DND-41 (cell line): ENCODE results near the gene MAG.
"Not testable (repeated sequence)": the region's sequence is repeated elsewhere in the genome, so short reads cannot be mapped to it uniquely, and the experiment has no call there.

Experiments
- ATAC-seq: fragments of 200-7000 bp; cut with Tn5 transposase; 3 replicates; pipeline ENCODE4 v1.9.1; 2021; ENCODE audit warnings: low read depth; ENCODE audit not compliant: insufficient read depth
- DNase-seq: peaks from one replicate; pipeline ENCODE4 v3.0.0-alpha.2; 2020
- H2AFZ ChIP-seq: 2 replicates; pipeline ENCODE4 v1.6.0; 2012; ENCODE audit warnings: low read depth, low read length
- H3K27ac ChIP-seq: 2 replicates; pipeline ENCODE4 v1.5.1; 2012; ENCODE audit warnings: low read length, inconsistent platforms
- H3K27me3 ChIP-seq: fragments of 200-600 bp; sonication (generic); 2 replicates; pipeline ENCODE4 v1.6.0; 2012; ENCODE audit warnings: low read length, mild to moderate bottlenecking, inconsistent platforms; ENCODE audit not compliant: insufficient read depth, poor library complexity
- H3K36me3 ChIP-seq: 2 replicates; pipeline ENCODE4 v1.5.1; 2012; ENCODE audit warnings: low read length, inconsistent platforms; ENCODE audit not compliant: insufficient read depth
- H3K4me1 ChIP-seq: 2 replicates; pipeline ENCODE4 v1.5.1; 2012; ENCODE audit warnings: mild to moderate bottlenecking, low read length; ENCODE audit not compliant: insufficient read depth
- H3K4me2 ChIP-seq: 2 replicates; pipeline ENCODE4 v1.6.0; 2012; ENCODE audit warnings: mild to moderate bottlenecking, moderate library complexity, low read length, inconsistent platforms; ENCODE audit not compliant: insufficient read depth
- H3K4me3 ChIP-seq, 2 experiments: fragments of 200-600 bp in 1 of 2; shearing (Covaris generic) in 1 of 2; 2 replicates each; pipeline ENCODE4 v1.5.1; 2012 to 2016; ENCODE audit warnings: inconsistent platforms in 2 of 2, low read length in 2 of 2, mild to moderate bottlenecking in 2 of 2, low read depth in 1 of 2, moderate library complexity in 1 of 2
- H3K79me2 ChIP-seq: 2 replicates; pipeline ENCODE4 v1.6.0; 2012; ENCODE audit warnings: low read length, inconsistent platforms; ENCODE audit not compliant: insufficient read depth
- H3K9ac ChIP-seq: 2 replicates; pipeline ENCODE4 v1.6.0; 2012; ENCODE audit warnings: low read depth, mild to moderate bottlenecking, inconsistent platforms, low read length, moderate library complexity
- H3K9me3 ChIP-seq: 2 replicates; pipeline ENCODE4 v1.5.1; 2012; ENCODE audit warnings: low read length, moderate library complexity, mild to moderate bottlenecking, inconsistent platforms; ENCODE audit not compliant: insufficient read depth, severe bottlenecking
- H4K20me1 ChIP-seq: 2 replicates; pipeline ENCODE4 v1.6.0; 2012; ENCODE audit warnings: low read length; ENCODE audit not compliant: insufficient read depth
- EZH2 ChIP-seq: IDR thresholded peaks from 3 replicates; pipeline ENCODE4 v1.6.1; 2012; ENCODE audit warnings: borderline replicate concordance, low read depth, mild to moderate bottlenecking, moderate library complexity, low read length, inconsistent platforms; ENCODE audit not compliant: severe bottlenecking
- TF ChIP-seq, protein P1 (sequence below): IDR thresholded peaks from 2 replicates; pipeline ENCODE4 v1.5.1; 2012; ENCODE audit warnings: borderline replicate concordance, low read length, moderate library complexity, mild to moderate bottlenecking; ENCODE audit not compliant: poor library complexity, severe bottlenecking; ENCODE audit errors: extremely low read depth

MAG gene

DNA sequence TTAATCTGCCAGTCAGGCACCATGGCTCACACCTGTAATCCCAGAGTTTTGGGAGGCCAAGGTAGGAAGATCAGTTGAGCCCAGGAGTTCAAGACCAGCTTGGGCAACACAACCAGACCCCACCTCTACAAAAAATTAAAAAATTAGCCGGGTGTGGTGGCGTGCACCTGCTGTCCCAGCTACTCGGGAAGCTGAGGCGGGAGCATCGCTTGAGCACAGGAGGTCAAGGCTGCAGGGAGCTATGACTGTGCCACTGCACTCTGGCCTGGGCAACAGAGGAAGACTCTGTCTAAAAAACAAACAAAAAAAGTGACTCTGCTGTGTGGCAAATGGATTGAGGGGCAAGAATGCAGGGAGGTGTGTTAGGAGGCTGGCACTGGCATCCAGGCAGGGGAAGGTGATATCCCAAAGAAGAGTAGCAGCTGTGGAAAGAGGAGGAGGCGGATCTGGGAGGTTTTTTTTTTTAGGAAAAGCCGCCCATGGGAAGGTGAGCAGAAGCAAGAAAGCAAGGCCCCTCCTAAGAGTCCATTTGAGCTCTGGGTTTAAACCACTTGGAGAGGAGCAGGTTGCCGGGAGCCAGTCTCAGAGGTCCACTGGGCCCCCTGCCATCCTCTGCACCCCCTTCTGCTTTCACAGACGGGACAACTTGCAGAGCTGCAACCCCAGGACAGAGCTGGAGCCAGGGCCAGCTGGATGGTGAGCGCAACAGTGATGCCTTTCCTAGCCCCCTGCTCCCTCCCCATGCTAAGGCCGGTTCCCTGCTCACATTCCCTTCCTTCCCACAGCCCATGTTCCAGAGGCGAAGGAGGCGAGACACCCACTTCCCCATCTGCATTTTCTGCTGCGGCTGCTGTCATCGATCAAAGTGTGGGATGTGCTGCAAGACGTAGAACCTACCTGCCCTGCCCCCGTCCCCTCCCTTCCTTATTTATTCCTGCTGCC is 7.5 kb upstream of the MAG start:
- TF ChIP-seq, protein P1, sequence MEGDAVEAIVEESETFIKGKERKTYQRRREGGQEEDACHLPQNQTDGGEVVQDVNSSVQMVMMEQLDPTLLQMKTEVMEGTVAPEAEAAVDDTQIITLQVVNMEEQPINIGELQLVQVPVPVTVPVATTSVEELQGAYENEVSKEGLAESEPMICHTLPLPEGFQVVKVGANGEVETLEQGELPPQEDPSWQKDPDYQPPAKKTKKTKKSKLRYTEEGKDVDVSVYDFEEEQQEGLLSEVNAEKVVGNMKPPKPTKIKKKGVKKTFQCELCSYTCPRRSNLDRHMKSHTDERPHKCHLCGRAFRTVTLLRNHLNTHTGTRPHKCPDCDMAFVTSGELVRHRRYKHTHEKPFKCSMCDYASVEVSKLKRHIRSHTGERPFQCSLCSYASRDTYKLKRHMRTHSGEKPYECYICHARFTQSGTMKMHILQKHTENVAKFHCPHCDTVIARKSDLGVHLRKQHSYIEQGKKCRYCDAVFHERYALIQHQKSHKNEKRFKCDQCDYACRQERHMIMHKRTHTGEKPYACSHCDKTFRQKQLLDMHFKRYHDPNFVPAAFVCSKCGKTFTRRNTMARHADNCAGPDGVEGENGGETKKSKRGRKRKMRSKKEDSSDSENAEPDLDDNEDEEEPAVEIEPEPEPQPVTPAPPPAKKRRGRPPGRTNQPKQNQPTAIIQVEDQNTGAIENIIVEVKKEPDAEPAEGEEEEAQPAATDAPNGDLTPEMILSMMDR: no peak
- no peak for TF ChIP-seq EZH2
- H3K79me2 ChIP-seq: no peaks in the 10 kb centered on the region
- ATAC-seq: no peak
- H3K27me3 ChIP-seq: no peaks in the 10 kb centered on the region
- H2AFZ ChIP-seq: no peak overlapping the region
- 0 out of 2 replicates have a peak, but pooled peaks cover under 1% of the 10 kb centered on the region for H3K36me3 ChIP-seq
- H3K9me3 ChIP-seq: no peaks in the 10 kb centered on the region
- DNase-seq: no peak
- H3K4me3 ChIP-seq: no peak overlapping the region
- H3K4me2 ChIP-seq: no peak overlapping the region
- no peaks in the 10 kb centered on the region for H3K4me1 ChIP-seq
- H4K20me1 ChIP-seq: peaks cover 6% of the 10 kb centered on the region; the same call in 1 of the 2 replicates
- no peak overlapping the region for H3K9ac ChIP-seq
- H3K27ac ChIP-seq: no peak overlapping the region

DNA sequence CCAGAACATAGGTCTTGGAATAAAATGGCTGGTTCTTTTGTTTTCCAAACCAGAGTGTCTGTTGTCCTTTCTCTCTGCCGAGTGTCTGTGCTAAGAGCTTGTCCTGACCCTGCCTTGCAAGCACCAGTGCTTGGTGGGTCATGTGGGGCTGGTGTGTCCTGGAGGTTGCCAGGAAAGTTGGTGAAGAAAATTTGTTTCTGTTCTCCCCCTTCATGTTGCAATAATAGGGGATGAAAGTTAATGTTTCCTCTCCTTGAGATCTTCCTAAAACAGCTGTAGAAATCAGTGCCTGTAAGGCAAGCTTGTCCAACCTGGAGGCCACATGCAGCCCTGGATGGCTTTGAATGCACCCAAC is 6.9 kb upstream of the MAG start:
- H3K27me3 ChIP-seq: no peaks in the 10 kb centered on the region
- H3K4me3 ChIP-seq: no peak overlapping the region
- no peak for ATAC-seq
- H2AFZ ChIP-seq: no peak overlapping the region
- H3K4me1 ChIP-seq: no peaks in the 10 kb centered on the region
- no peaks in the 10 kb centered on the region for H3K79me2 ChIP-seq
- TF ChIP-seq, protein P1: no peak
- no peak for TF ChIP-seq EZH2
- no peaks in the 10 kb centered on the region for H3K9me3 ChIP-seq
- H3K27ac ChIP-seq: no peak overlapping the region
- no peak overlapping the region for H3K4me2 ChIP-seq
- peaks cover 2% of the 10 kb centered on the region; the same call in 1 of the 2 replicates for H4K20me1 ChIP-seq
- DNase-seq: no peak
- no peak overlapping the region for H3K9ac ChIP-seq
- no peaks in the 10 kb centered on the region for H3K36me3 ChIP-seq

DNA sequence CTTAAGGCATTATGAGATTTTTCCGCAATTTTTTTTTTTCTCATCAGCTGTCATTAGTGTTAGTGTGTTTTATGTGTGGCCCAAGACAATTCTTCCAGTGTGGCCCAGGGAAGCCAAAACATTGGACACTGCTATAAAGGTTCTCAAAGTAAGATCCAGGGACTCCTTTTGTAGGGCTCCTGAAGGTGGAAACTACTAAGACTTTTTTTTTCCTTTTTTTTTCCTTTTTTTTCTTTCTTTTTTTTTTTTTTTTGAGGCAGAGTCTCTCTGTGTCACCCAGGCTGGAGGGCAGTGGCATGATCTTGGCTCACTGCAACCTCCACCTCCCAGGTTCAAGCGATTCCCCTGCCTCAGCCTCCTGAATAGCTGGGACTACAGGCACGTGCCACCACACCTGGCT is 6.5 kb upstream of the MAG start:
- H3K4me2 ChIP-seq, H3K27ac ChIP-seq, H3K27me3 ChIP-seq, ATAC-seq, H4K20me1 ChIP-seq, H3K4me1 ChIP-seq, H2AFZ ChIP-seq, H3K4me3 ChIP-seq, H3K36me3 ChIP-seq, H3K79me2 ChIP-seq, DNase-seq, H3K9me3 ChIP-seq, H3K9ac ChIP-seq: not testable (repeated sequence)

DNA sequence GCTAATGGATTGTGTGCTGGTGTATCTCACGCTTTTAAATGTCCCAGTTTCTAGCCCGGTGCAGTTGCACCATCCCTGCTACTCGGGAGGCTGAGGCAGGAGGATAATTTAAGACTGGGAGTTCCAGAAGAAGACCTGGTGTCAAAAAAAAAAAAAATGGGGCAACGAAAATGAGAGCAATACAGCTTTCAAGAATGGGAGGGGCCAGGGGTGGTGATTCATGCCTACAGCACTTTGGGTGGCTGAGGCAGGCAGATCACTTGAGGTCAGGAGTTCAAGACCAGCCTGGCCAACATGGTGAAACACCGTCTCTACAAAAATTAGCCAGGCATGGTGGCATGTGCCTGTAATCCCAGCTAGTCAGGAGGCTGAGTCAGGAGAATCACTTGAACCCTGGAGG is 5.9 kb upstream of the MAG start:
- DNase-seq, H3K4me2 ChIP-seq, H3K4me1 ChIP-seq: not testable (repeated sequence)

More for the DNA sequence above, 5.9 kb upstream of the MAG start:
- H4K20me1 ChIP-seq, H3K9ac ChIP-seq, H3K27ac ChIP-seq, H3K9me3 ChIP-seq, H3K4me3 ChIP-seq, H3K27me3 ChIP-seq, ATAC-seq, H3K79me2 ChIP-seq, H3K36me3 ChIP-seq, H2AFZ ChIP-seq: not testable (repeated sequence)
